HG03039 (cell line): ENCODE data around the gene JAK1.

Source experiments
- ATAC-seq: cut with Tn5 transposase; IDR thresholded peaks from one replicate; pipeline ENCODE4 v1.9.1; 2021; ENCODE audit warnings: mild to moderate bottlenecking, moderate library complexity; ENCODE audit not compliant: unreplicated experiment

Gene JAK1

GRCh38 chr1:64801851-64802523 lies 164.4 kb downstream of the JAK1 start:
- no peak for ATAC-seq

GRCh38 chr1:64798872-64799271 lies 167.5 kb downstream of the JAK1 start:
- ATAC-seq, result no peak

- no peak for ATAC-seq
Observed at GRCh38 chr1:64790832-64791487, 175.4 kb downstream of the JAK1 start.
